Activated CD8-positive, alpha-beta memory T cell treated with anti-CD3 and anti-CD28 coated beads, Interleukin-2, amount 50 U/mL, for 4 hours (primary cell): ENCODE data around the gene FGF11.
A peak's percentile ranks its signal among the peaks of the same experiment; 100 is the strongest.

Experiments used
- DNase-seq: peaks from one replicate; pipeline ENCODE4 v3.0.0-alpha.2; 2020

FGF11 gene

DNA sequence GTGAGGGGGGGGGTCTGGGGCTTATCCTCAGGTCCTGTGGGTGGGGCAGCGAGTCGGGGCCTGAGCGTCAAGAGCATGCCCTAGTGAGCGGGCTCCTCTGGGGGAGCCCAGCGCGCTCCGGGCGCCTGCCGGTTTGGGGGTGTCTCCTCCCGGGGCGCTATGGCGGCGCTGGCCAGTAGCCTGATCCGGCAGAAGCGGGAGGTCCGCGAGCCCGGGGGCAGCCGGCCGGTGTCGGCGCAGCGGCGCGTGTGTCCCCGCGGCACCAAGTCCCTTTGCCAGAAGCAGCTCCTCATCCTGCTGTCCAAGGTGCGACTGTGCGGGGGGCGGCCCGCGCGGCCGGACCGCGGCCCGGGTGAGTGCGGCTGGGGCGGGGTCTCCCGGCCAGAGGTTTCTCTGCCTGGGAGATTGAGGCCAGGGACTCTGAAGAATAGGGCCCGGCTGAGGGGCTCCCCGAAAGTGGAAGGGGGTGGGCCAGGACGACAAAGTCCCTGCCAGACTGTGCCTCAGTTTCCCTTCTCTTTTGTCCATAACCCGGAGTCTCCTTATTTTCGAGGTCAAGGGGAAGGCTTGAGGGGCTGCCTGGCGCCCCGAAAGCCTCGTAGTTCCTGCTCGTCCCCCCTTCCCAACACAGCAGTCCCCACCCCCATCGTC lies at the start of gene FGF11:
FGF11 (plus strand) TSS at position 51 of the 651 bp plus-strand sequence; CDS start at position 160, 109 bp downstream.
- DNase-seq, result no peak

DNA sequence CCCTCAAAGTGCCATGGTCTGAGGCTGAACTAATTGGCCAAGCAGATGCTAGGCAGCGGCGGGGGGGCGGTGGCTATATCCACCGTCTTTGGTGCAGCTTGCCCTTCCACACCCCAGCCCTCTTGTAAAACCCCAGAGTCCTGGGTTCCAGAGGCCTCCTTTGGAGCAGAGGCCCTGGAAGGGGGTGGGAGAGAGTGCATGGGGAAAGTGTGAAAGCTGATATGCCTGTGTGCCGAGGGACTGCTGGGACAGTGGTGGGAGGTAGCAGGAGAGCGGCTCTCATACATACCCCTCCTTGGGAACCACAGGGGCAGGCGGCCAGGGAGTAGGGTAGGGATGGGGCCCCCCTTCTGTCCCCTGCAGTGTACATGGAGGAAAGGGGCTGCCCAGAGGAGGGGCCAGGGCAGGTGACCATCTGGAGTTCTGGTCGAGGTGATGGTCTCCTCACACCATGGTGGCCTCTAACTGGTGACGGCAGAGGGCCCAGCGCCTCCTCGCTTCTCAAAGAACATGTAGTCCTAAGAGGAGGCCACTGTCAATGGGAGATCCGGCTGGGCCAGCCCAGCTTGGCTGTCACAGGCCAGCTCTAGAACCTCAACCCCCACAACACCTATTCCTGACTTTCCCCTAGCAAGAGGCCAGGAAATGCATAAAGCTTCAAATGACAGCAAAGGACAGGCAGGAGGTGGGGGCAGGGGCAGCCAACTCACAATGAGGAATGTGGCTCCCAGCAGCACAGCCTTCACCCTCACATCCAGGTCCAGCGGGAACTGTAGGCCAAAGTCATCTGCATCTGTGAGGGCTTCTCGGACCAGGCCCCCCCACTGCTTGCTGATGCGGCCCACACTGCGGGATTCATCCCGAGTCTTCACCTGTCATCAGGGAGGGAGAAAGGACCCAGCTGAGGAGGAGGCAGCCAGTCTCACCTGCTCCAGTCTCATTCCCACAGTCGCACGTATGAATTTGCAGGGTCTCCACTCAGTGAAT lies 49.1 kb upstream of the FGF11 start:
- no peak for DNase-seq

DNA sequence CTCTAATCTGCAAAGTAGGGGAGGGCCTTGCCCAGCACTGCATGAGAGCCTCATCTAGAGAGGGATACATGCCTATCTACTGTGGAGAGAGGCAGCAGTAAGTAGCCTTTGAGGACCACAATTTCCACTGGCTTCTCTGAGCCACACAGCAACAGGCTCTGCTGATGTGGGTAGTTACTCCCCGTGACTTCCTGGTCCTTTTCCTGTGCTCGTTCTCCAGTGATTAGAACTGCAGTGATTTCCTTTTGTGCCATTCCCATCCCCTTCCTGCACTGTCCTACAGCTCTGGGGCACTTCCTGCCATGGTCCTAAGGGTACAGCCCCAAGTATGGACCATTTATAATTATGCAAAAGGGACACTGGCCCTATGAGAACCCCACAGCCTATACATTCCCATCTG lies 48.0 kb upstream of the FGF11 start:
- DNase-seq, result no peak

DNA sequence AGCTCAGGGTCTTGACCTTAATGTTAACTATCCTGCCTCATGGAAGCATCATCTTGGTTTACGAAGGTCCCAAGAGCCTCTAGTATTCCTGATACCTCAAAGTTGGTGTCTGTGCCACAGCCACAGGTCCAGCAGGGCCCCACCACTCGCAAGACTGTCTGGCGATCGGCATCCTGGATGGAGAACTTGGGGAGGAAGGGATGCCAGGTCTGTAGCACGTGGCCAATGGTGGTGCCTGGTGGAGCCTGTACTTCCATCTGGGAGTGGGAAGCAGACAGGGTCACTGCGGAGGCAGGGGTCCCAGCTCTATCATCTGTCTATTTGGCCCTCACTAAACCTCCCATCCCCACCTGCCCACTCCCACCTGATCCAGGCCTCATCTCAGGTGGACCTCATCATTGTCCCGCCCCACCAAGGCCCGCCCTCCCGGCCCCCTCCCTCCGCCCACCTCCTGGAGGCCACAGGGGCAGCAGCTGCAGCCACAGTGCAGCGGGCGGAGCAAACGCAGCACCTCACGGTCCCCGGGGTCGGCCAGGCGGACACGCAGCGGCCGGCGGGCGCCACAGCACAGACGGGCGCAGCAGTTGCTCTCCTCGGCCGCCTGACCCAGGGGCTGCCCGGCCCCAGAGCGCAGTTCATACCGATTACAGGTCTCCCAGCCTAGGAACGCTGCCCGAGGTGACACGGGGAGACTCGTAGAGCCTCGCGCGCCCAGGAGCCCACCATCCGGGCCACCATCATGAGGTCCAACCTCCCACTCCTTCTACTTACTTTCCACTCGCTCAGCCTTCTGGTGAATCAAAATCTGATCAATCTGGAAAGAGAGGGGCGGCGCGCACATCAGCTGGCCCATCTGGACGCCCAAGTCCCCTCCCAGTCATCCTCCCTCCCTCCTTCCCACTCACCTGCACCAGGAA lies 46.4 kb upstream of the FGF11 start:
- DNase-seq, result no peak

DNA sequence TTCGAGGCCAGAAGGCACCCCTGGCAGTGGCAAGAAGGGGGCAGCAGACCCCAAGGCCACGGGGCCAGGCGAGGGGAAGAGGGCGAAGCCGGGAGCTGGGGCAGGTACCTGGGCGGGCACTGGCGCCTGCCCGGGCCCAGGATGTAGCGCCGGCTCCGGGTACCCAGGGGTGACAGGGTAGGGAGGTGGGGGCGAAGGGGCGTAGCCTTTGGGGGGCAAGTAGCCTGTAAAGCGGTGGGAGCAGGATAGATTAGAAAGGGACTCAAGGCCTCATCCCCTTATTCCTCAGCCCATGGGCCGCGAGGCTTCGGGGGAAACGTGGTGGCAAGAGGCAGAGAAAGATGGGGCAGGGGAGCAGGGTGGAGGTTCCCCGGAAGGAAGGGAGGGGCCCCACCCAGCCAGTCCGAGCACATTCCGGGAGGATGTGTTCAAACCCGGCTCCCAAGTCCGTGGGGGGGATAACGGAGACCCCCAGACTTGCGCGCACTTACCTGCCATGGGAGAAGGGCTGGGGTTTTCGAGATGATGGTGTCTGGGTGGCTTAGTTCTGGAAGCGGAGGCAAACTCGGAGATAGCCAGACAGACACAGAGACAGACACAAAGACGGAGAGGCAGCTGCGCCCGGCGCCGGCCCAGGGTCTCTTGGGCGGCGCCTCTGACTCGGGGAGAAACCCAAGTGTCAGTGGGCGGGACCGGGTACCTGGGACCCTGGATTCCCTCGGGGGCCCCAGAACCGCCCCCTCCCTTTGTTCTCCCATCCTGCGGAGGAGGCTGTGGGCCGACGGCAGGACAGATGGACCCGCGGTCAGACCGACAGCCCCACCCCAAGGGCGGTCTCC lies 45.5 kb upstream of the FGF11 start:
- DNase-seq, result peak; percentile 71

DNA sequence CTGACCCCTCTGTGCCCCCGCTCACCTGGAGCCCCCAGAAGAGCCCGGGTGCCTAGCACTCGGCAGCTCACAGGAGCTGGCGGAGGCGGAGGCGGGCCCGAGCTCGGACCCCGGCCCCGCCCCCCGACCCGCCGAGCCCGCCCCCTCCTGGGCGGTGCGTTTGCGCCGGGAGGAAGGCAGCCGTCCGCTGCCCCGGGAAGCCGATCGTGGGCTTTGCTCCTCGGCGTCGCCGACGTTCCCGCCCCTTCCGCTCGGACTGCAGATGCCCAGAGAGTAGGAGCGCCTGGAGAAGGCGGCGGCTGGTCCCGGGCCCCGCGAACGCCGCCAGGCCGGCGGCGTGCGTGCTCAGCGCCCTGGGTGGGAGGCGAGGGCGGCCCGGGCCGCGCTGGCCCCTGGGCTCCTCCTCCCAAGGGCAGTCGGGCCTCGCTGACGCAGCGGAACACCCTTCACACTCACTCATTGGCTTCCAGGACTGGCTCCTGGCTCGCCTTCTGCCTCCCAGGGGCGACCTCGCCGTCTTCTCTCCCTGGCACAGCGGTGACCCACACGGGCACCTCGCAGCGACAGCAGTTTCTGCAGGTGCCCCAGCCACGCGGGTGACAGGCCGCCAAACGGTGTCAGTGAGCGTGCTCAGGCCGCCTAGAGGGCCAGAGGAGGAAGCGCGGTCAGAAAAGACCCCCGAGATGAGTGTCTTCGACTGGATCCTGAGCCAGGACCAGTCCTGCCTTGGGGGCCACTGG lies 44.7 kb upstream of the FGF11 start, which contains the start of gene PLSCR3:
PLSCR3 (minus strand) TSS at position 74 of the 740 bp plus-strand sequence. CDS start 415 bp downstream, outside the sequence.
- peak; percentile 84 for DNase-seq

DNA sequence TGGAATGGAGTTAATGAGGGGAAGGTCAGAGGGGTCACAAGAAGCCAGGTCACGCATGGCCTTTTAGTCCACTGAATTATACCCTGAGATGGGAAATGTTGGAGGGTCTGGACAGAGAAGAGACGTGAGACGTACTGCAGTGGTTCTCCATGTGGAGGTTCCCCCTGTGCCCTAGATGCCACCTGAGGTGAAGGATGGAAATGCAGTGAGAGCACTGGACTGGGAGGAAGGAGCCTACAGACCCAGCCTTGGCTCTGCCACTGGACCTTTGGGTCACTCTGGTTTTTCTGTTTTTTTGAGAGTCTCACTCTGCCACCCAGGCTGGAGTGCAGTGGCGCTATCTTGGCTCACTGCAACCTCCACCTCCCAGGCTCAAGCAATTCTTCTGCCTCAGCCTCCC lies 43.2 kb upstream of the FGF11 start:
- DNase-seq, result no peak

DNA sequence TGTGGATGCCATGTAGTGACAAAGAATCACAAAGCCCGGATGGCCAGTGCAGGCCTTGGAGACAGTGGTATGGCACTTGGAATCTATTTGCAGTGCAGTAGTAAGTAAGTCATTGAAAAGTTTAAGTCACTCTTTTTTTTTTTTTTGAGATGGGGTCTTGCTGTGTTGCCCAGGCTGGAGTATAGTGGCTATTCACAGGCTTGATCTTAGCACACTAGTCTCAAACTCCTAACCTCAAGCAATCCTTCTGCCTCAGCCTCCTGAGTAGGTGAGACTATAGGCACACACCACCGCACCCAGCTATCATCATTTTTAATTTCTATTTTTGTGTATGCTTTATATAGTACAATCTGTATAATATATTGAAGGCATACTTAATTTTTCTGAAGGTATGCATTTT lies 40.7 kb upstream of the FGF11 start:
- DNase-seq, result no peak

DNA sequence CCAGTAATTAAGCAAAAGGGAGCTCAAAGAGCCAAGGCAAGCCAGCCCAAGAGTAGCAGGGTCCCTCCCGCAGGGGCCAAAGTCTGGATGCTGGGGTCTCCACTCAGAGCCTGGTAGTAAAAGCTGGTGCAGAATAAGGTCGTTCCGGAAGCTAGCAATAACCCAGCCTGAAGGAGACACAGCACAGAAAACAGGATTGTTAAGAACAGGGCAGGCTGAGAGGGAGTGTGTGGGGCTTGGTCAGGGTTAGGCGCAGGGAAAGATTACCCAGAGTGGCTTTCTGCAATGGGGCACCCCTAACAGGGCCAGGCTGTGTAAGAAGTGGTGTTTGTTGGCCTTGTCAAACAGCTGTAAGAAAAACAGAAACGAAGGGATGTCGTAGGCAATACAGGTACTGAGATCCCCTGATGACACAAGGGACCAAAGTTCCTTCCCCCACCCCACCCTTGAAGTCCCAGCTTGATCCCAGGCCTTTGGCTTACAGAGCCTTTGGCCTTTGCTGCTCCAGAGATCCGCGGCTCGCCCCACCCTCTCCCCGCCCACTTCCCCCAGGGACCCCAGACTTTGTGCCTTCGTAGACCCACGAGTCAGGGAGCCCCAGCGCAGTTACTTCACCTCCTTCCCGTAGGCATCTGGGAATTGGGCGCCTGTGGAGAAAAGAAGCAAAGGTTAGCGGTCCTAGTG lies 36.1 kb upstream of the FGF11 start:
- peak; percentile 38 for DNase-seq

DNA sequence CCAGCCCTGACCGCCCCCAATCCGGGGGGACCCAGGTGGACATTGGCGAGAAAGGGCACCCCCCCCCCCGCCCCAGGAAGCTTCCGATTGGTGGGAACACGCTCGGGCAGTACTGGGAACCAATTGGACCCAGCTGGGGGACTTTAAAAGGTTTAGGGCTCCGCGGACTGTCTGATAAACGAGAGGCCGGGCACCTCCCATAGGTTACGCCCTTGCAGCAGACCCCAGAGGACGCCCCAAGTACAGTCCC lies 35.7 kb upstream of the FGF11 start:
- DNase-seq, result no peak

DNA sequence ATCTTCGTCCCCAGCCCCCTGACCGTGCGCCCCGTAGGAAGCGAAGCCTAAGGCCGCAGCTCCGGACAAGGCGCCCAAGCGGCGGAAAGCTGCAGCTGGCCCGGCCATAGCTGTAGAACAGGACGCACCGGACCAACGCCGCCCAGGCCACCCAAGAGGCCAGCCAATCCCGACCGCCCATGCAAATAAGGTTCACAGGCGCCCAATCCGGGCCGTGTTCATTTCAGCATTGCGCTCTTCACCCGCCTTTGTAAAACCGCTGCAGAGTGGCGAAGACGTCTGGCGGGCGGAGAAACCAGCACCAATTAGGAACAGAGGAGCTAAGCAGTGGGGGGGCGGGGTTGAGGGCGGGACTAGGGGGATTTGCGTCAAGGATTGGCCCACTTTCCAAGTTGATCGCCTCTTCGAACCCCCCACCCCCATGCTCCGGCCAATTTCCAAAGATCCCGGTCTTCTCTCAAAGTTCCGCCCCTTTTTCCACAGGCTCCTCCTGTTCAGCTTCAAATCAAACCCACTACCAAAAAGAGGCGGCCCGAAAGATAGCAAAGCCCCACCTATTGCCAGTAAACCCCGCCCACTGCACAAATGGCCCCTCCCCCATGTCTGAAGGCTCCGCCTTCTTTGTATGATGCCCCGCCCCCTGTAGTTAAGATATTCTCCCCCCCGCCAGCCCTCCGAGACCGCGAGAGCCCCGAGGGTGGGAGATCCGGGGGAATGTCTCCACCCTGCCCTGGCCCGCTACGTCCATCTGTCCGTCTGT lies 35.2 kb upstream of the FGF11 start, which contains the start of gene TMEM256:
TMEM256 (minus strand) TSS at position 121 of the 760 bp plus-strand sequence; CDS start at position 108, 13 bp downstream.
- peak; percentile 91 for DNase-seq

DNA sequence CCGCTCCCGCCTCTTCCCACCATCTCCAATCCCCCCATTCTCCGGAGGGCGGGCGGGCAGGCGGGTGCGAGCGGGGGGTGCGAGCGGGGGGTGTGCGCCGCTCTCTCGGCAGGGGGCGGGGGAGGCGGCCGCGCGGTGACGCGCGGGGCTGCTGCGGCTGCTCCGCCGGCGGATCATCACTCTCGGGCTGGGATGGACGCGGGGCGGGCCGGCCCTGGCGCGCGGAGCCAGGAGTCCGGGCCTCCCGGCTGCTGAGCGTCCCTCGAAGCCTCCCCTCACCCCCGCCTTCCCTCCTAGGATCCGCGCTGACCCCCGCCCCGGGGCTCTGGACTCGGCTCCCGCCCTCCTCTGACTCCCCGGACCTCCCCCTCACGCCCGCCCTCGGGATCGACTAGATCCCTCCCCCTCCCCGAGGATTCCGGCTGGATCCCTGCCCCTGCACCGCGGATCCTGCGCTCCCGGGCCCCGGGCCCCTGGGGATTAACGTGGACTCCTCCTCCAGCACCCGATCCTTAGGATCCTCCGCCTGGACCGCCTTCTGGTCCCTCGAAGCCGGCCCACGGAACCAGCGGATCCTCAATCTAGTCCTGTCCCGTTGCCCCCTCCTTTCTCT lies 34.5 kb upstream of the FGF11 start:
- DNase-seq, result peak; percentile 73

DNA sequence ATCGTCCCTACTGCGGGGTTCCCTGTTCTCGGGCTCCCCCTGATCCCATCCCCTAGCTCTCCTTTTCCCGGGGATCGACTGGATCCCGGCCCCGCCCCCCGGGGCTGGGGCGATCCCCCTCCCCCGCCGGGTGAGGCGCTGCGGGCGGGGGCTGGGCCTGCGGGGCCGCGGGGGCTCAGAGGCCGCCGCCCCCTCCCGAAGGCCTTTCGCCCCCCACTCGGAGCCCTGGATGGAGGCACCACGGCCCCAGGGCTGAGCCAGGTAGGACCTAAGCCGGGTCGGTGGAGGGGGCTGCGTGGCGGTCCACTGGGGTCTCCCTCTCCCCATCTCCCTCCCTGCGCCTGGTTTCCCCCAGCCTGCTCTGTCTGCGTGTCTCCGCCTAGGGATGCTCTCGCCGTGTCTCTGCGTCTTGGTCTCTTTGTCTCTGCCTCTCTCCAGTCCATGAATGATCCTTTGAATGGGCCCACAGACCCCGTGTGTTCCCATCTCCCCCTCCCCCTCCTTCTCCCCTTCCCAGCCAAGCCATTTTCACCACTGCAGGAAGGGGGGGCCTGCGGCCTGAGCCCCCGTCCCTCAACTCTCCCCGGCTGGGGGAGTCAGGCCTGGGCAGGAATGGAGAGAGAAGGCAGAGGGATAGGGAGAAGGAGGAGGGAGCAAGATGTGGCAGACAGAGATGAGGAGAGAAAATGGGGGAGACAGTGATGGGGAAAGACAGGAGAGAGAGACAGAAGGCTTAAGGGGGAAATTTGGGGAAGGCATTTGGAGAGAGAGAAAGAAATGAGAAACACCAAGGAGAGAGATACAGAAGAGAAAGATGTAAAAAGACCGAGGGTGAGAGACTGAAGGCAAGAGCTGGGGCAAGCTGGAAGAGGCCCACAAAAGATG lies 33.7 kb upstream of the FGF11 start:
- no peak for DNase-seq

DNA sequence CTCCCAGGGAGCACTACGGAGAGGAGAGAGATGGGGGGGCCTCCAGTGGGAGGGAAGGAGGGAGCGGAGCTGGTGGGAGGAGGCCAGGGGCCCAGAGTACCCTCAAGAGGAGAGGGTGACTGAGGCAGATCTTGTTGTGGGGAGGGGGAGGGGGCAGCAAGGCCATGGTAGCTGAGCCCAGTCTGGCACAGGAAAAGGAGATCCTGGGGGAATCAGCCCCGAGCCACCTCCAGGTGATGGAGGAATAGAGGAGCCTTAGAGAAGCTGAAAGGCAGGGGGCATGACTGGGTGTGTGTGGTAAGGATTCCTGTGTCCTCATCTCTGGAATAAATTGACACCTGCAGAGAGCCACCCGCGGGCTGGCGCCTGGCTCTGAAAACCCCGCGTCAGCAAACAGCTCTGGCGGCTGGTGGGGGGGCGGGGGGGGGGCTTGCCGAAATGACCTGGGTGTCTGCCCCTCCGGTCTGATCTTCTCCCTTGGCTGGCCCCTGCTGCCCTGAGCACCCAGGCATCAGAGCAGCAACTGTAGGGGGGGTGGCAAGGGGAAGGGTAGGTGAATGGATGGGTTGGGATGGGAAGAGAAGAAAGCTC lies 33.0 kb upstream of the FGF11 start:
- no peak for DNase-seq

DNA sequence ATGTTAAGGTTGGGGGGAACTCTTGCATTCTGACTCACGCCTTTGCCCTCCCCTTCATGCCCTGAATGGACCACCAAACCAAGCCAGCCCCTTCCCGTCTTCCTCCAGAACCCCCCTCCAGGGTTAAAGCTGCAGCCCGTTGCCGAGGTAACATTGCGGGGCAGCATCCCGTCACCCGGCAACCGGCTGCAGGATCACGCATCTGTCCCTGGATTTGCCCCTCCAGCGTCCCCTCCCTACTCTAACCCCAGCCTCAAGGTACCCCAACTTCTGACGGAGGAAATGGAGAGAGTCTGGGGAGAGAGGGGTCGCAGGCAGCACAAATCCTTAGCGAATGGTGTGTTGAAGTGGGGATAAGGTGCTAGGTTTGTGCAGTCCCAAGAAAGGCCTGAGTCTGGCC lies 32.2 kb upstream of the FGF11 start:
- DNase-seq, result no peak

DNA sequence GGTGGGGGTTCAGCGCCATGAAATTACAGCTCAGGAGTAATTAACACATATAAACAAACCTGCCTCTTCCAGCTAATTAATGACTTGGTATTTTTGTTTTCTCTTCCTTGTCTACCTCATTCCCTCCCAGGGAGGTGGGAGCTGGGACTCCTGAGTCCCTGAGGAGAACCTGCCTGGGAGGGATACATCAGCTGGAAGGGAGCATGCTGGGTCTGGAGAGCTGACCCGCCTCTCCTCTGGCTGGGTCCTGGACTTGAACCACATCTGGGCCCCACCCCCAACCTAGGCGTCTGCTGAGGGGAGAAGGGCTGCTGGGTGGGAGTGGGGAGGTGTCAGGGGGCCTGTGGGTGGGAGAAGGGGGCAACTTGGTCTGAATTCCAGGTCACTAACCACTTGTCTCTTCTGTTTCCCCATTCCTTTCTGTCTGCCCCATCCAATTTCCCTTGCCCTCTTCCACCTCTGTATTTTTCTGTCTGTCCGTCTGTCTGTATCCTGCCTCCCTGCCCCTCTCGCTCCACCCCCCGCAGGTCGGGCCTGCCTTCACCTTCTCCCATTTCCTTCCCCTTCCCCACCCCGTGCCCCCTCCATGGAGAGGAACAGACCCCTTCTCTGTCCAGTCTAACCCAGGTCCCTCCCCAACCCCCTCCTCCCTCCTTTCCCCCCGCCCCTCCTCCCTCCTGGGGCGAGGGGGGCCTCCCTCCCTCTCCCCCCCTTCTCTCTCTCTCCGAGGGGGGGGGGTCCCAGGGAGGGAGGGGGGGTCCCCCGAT lies 31.6 kb upstream of the FGF11 start, which contains the start of gene NLGN2:
NLGN2 (plus strand) TSS at position 361 of the 767 bp plus-strand sequence. CDS start 411 bp downstream, outside the sequence.
- no peak for DNase-seq

DNA sequence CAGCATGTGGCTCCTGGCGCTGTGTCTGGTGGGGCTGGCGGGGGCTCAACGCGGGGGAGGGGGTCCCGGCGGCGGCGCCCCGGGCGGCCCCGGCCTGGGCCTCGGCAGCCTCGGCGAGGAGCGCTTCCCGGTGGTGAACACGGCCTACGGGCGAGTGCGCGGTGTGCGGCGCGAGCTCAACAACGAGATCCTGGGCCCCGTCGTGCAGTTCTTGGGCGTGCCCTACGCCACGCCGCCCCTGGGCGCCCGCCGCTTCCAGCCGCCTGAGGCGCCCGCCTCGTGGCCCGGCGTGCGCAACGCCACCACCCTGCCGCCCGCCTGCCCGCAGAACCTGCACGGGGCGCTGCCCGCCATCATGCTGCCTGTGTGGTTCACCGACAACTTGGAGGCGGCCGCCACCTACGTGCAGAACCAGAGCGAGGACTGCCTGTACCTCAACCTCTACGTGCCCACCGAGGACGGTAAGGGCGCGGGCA lies 31.0 kb upstream of the FGF11 start:
- peak; percentile 33 for DNase-seq
